WTC11 (cell line): ENCODE data around the gene GAPT. TPM values are rescaled to one million over a fixed set of nuclear protein-coding genes. Genes with fewer than 3 reads are reported as not detected.
A peak's percentile ranks its signal among the peaks of the same experiment; 100 is the strongest.

ENCODE experiments used
- ATAC-seq: fragments of 200-7000 bp; cut with Tn5 transposase; 2 replicates; pipeline ENCODE4 v1.10.0; 2021; ENCODE audit warnings: mild to moderate bottlenecking, moderate library complexity
- CTCF ChIA-PET: fragments of 300-600 bp; sonication (Branson Sonifier 250); formaldehyde crosslinking; loops from one replicate; lab custom pipeline; 2021; ENCODE audit warnings: antibody characterized with exemption; lab: Charles Lee
- POLR2A ChIA-PET: fragments of 350-600 bp; sonication (Branson Sonifier 250); formaldehyde crosslinking; loops from one replicate; lab custom pipeline; 2021; ENCODE audit warnings: antibody characterized with exemption; lab: Charles Lee
- DNase-seq: peaks from one replicate; pipeline ENCODE4 v3.0.0; 2021; ENCODE audit warnings: low spot score
- H3K27ac Mint-ChIP-seq: 2 replicates; pipeline ENCODE4 v1.8.0; 2021; ENCODE audit warnings: mixed read lengths
- H3K27me3 Mint-ChIP-seq: 2 replicates; pipeline ENCODE4 v1.8.0; 2021; ENCODE audit warnings: low read depth, mild to moderate bottlenecking, moderate library complexity, mixed read lengths
- H3K36me3 Mint-ChIP-seq: 2 replicates; pipeline ENCODE4 v1.8.0; 2021; ENCODE audit warnings: mixed read lengths
- H3K4me1 Mint-ChIP-seq: 2 replicates; pipeline ENCODE4 v1.8.0; 2022; ENCODE audit warnings: mixed read lengths
- H3K4me3 Mint-ChIP-seq: 2 replicates; pipeline ENCODE4 v1.8.0; 2021; ENCODE audit warnings: mild to moderate bottlenecking, moderate library complexity, mixed read lengths
- H3K9me3 Mint-ChIP-seq: 2 replicates; pipeline ENCODE4 v1.8.0; 2021; ENCODE audit warnings: mixed read lengths
- ATF6 ChIP-seq: sonication (generic); formaldehyde crosslinking; IDR thresholded peaks from 2 replicates; pipeline ENCODE4 v1.8.1; 2023; ENCODE audit warnings: mild to moderate bottlenecking, missing genetic modification reagents
- CDX4 ChIP-seq: fragments of 250-450 bp; sonication (Bioruptor Pico); IDR thresholded peaks from 2 replicates; pipeline ENCODE4 v1.9.0; 2021; ENCODE audit warnings: moderate library complexity, mild to moderate bottlenecking, inconsistent platforms, borderline replicate concordance
- E2F4 ChIP-seq: sonication (generic); formaldehyde crosslinking; IDR thresholded peaks from 2 replicates; pipeline ENCODE4 v1.8.1; 2022; ENCODE audit warnings: low read depth, mild to moderate bottlenecking, moderate library complexity, missing genetic modification reagents, borderline replicate concordance
- E2F5 ChIP-seq: sonication (generic); formaldehyde crosslinking; IDR thresholded peaks from 2 replicates; pipeline ENCODE4 v1.8.1; 2022; ENCODE audit warnings: mild to moderate bottlenecking, moderate library complexity, missing genetic modification reagents
- EMX1 ChIP-seq: fragments of 250-450 bp; sonication (Bioruptor Pico); IDR thresholded peaks from 2 replicates; pipeline ENCODE4 v1.8.0; 2021; ENCODE audit warnings: mild to moderate bottlenecking
- ESRRA ChIP-seq: sonication (generic); formaldehyde crosslinking; IDR thresholded peaks from 2 replicates; pipeline ENCODE4 v1.8.1; 2022; ENCODE audit warnings: mild to moderate bottlenecking, missing genetic modification reagents, borderline replicate concordance
- FOXP4 ChIP-seq: sonication (generic); formaldehyde crosslinking; IDR thresholded peaks from 2 replicates; pipeline ENCODE4 v1.8.0; 2022; ENCODE audit warnings: mild to moderate bottlenecking, missing genetic modification reagents
- GTF2I ChIP-seq: fragments of 250-450 bp; sonication (Bioruptor Pico); conservative IDR thresholded peaks from 2 replicates; pipeline ENCODE4 v1.4.0; 2021; ENCODE audit warnings: mild to moderate bottlenecking
- MAX ChIP-seq: sonication (generic); formaldehyde crosslinking; IDR thresholded peaks from 2 replicates; pipeline ENCODE4 v1.8.0; 2022; ENCODE audit warnings: mild to moderate bottlenecking, missing genetic modification reagents
- MYBL2 ChIP-seq: sonication (generic); formaldehyde crosslinking; IDR thresholded peaks from 2 replicates; pipeline ENCODE4 v1.8.1; 2023; ENCODE audit warnings: mild to moderate bottlenecking, moderate library complexity, missing genetic modification reagents
- NFE2L1 ChIP-seq: sonication (generic); formaldehyde crosslinking; IDR thresholded peaks from 2 replicates; pipeline ENCODE4 v1.8.1; 2023; ENCODE audit warnings: missing genetic modification reagents
- NR2C2 ChIP-seq: sonication (generic); formaldehyde crosslinking; IDR thresholded peaks from 2 replicates; pipeline ENCODE4 v1.8.0; 2022; ENCODE audit warnings: mild to moderate bottlenecking, missing genetic modification reagents
- RELA ChIP-seq: sonication (generic); formaldehyde crosslinking; IDR thresholded peaks from 2 replicates; pipeline ENCODE4 v1.8.1; 2022; ENCODE audit warnings: missing genetic modification reagents, mild to moderate bottlenecking, borderline replicate concordance
- SMAD4 ChIP-seq: sonication (generic); formaldehyde crosslinking; IDR thresholded peaks from 2 replicates; pipeline ENCODE4 v1.8.0; 2022; ENCODE audit warnings: mild to moderate bottlenecking, missing genetic modification reagents
- SOX15 ChIP-seq: fragments of 250-450 bp; sonication (Bioruptor Pico); IDR thresholded peaks from 2 replicates; pipeline ENCODE4 v1.9.0; 2021; ENCODE audit warnings: mild to moderate bottlenecking
- SP1 ChIP-seq: sonication (generic); formaldehyde crosslinking; conservative IDR thresholded peaks from 2 replicates; pipeline ENCODE4 v1.8.1; 2022; ENCODE audit warnings: missing genetic modification reagents
- TEAD1 ChIP-seq: sonication (generic); formaldehyde crosslinking; IDR thresholded peaks from 2 replicates; pipeline ENCODE4 v1.8.0; 2022; ENCODE audit warnings: mild to moderate bottlenecking, missing genetic modification reagents
- ZNF138 ChIP-seq: sonication (generic); formaldehyde crosslinking; conservative IDR thresholded peaks from 2 replicates; pipeline ENCODE4 v1.8.1; 2022; ENCODE audit warnings: mild to moderate bottlenecking, moderate library complexity, missing genetic modification reagents
- ZNF263 ChIP-seq: sonication (generic); formaldehyde crosslinking; IDR thresholded peaks from 2 replicates; pipeline ENCODE4 v1.8.1; 2022; ENCODE audit warnings: low read depth, mild to moderate bottlenecking, moderate library complexity, missing genetic modification reagents
- ZNF416 ChIP-seq: fragments of 250-450 bp; sonication (Bioruptor Pico); IDR thresholded peaks from 2 replicates; pipeline ENCODE4 v1.9.0; 2021; ENCODE audit warnings: mild to moderate bottlenecking, inconsistent platforms
- ZNF512 ChIP-seq: sonication (generic); formaldehyde crosslinking; IDR thresholded peaks from 2 replicates; pipeline ENCODE4 v1.8.1; 2022; ENCODE audit warnings: missing genetic modification reagents, borderline replicate concordance
- total RNA-seq: library from RNA; stranded (reverse); gene quantifications from 3 replicates; pipeline ENCODE4 v1.2.3, GENCODE V29; 2021

The GAPT gene
- total RNA-seq, 1 experiment from 2014 or later: not detected

GRCh38 chr5:58458743-58459145 is 32.5 kb upstream of the GAPT start:
- ATAC-seq (no peak), DNase-seq (no peak)
- CTCF ChIA-PET: interaction anchor here (1.2 to 4.0 kb wide), 5 partner anchors 199 to 959 kb away, joined by 3 to 36 read pairs (median 5); no protein-coding TSS in a partner anchor
- peaks cover 34% of the 10 kb centered on the region for H3K4me1 Mint-ChIP-seq
- H3K4me3 Mint-ChIP-seq: peak overlapping the region; percentile 85
- no peak overlapping the region for H3K27ac Mint-ChIP-seq
- peaks cover 46% of the 10 kb centered on the region for H3K36me3 Mint-ChIP-seq
- no peak for TF ChIP-seq ATF6 (CRISPR knock-in tag)
- TF ChIP-seq E2F5 (CRISPR knock-in tag): no peak
- TF ChIP-seq RELA (CRISPR knock-in tag): no peak
- no peak for TF ChIP-seq ZNF416 (CRISPR knock-in tag)
- no peak for TF ChIP-seq ZNF263 (CRISPR knock-in tag)
- TF ChIP-seq ZNF138 (CRISPR knock-in tag): no peak
- no peak for TF ChIP-seq MYBL2 (CRISPR knock-in tag)
- TF ChIP-seq ZNF512: no peak
- no peak for TF ChIP-seq TEAD1 (CRISPR knock-in tag)
- no peak for TF ChIP-seq GTF2I
- TF ChIP-seq SP1 (CRISPR knock-in tag): no peak
- no peak for TF ChIP-seq SMAD4 (CRISPR knock-in tag)
- TF ChIP-seq SOX15: no peak
- no peak for TF ChIP-seq CDX4 (CRISPR knock-in tag)
- H3K27me3 Mint-ChIP-seq: peaks cover 2% of the 10 kb centered on the region
- no peaks in the 10 kb centered on the region for H3K9me3 Mint-ChIP-seq
- POLR2A ChIA-PET: interaction anchor here (0.7 kb wide), 1 partner anchor 134 kb away, joined by 3 read pairs; no protein-coding TSS in a partner anchor

- peaks cover 40% of the 10 kb centered on the region for H3K36me3 Mint-ChIP-seq
- H3K9me3 Mint-ChIP-seq: no peaks in the 10 kb centered on the region
- peak; percentile 42 for DNase-seq
- peaks cover 2% of the 10 kb centered on the region for H3K27me3 Mint-ChIP-seq
- H3K4me3 Mint-ChIP-seq: peak overlapping the region; percentile 85
- H3K4me1 Mint-ChIP-seq: peaks cover 34% of the 10 kb centered on the region
- no peak overlapping the region for H3K27ac Mint-ChIP-seq
- peak; percentile 8 for ATAC-seq
- ChIA-PET CTCF (interaction anchor here (0.7 to 4.0 kb wide), 10 partner anchors 200 to 1161 kb away, joined by 3 to 65 read pairs (median 8); no protein-coding TSS in a partner anchor), POLR2A (interaction anchor here (0.7 kb wide), 1 partner anchor 133 kb away, joined by 3 read pairs; no protein-coding TSS in a partner anchor)
- no peak for TF ChIP-seq MAX (CRISPR knock-in tag)
- TF ChIP-seq ESRRA (CRISPR knock-in tag): 0 out of 2 replicates have a peak, but pooled peaks have one; percentile 45
- 0 out of 2 replicates have a peak, but pooled peaks have one; percentile 29 for TF ChIP-seq FOXP4 (CRISPR knock-in tag)
- no peak for TF ChIP-seq ZNF416 (CRISPR knock-in tag)
- no peak for TF ChIP-seq E2F4 (CRISPR knock-in tag)
- TF ChIP-seq EMX1: no peak
- TF ChIP-seq NFE2L1 (CRISPR knock-in tag): peak; percentile 69; the same call in 1 of the 2 replicates
- peak; percentile 15; the same call in 1 of the 2 replicates for TF ChIP-seq NR2C2 (CRISPR knock-in tag)
- TF ChIP-seq RELA (CRISPR knock-in tag): 0 out of 2 replicates have a peak, but pooled peaks have one; percentile 48
Measured at GRCh38 chr5:58459146-58460001, 31.9 kb upstream of the GAPT start.
